Measurements from ENCODE around the gene OSBPL7.
A peak's percentile ranks its signal among the peaks of the same experiment; 100 is the strongest.

The OSBPL7 gene

DNA sequence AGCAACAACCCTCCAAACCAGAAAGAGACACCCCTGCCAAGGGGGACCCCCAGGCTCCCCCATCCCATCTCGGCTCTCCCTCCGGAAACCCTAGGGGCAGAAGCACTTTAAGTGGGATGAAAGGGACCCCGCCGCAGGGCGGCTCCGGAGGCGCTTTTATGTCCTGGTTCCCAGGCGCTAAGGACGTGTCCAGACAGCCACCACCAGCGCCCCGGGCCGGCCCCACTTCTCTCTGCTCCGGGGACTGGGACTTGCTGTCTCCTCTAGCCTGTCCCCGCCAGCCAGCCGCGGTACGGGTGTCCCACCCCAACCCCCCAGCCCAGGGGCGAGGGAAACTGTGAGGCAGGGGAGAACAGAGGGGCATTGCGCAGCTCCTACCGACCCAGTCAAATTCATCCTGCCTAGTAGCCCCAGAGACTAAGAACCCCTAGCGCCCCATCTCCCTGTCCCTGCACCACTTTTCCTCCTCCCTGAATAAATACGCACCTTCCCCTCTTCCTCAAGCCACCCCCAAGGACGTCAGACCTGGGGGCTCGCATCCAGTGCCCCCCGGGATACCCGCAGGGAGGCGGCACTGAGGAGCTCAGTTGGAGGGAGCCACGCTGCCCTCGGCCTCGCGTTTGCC, 25.2 kb upstream of the OSBPL7 start:
- Histone ChIP-seq H3K9me3 (ENCODE audit: low read length) (no peaks in the 10 kb centered on the region), H3K27ac (ENCODE audit: low read depth, low read length) (no peak overlapping the region), H3K9ac (ENCODE audit: low read length) (no peak overlapping the region), H3K27me3 (ENCODE audit: control insufficient read depth in 1 of 2, insufficient read depth in 2 of 2, low read length in 2 of 2) (peaks cover 22 to 69% of the 10 kb centered on the region in 2 donors), H3K36me3 (ENCODE audit: insufficient read depth, low read length) (no peaks in the 10 kb centered on the region), H3K4me3 (ENCODE audit: low read depth in 1 of 2, low read length in 2 of 2) (no peak overlapping the region), H3K4me1 (ENCODE audit: insufficient read depth, low read length) (peaks cover 2% of the 10 kb centered on the region)

DNA sequence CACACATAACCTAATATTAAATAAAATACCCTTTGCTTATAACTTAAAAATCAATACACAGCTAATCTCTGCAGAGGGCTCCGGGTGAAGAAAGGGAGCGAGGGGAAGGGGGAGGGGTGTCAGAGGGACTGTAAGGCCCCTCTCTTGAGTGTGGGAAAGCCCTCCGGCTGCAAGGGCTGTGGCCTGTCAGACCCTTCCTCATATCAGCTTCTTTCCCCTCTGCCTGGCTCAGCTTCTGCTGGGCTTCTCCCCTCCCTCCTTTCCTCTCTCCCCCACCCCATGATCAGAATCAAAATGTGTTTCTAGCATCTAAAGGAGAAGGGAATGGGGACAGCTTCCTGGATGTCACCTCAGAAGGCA, 24.1 kb upstream of the OSBPL7 start:
- Histone ChIP-seq H3K4me3 (ENCODE audit: low read depth in 1 of 2, low read length in 2 of 2) (no peak overlapping the region), H3K9ac (ENCODE audit: low read length) (no peak overlapping the region), H3K36me3 (ENCODE audit: insufficient read depth, low read length) (no peaks in the 10 kb centered on the region), H3K27me3 (ENCODE audit: control insufficient read depth in 1 of 2, insufficient read depth in 2 of 2, low read length in 2 of 2) (peaks cover 16 to 58% of the 10 kb centered on the region in 2 donors), H3K4me1 (ENCODE audit: insufficient read depth, low read length) (peaks cover 9% of the 10 kb centered on the region), H3K27ac (ENCODE audit: low read depth, low read length) (no peak overlapping the region), H3K9me3 (ENCODE audit: low read length) (no peaks in the 10 kb centered on the region)

DNA sequence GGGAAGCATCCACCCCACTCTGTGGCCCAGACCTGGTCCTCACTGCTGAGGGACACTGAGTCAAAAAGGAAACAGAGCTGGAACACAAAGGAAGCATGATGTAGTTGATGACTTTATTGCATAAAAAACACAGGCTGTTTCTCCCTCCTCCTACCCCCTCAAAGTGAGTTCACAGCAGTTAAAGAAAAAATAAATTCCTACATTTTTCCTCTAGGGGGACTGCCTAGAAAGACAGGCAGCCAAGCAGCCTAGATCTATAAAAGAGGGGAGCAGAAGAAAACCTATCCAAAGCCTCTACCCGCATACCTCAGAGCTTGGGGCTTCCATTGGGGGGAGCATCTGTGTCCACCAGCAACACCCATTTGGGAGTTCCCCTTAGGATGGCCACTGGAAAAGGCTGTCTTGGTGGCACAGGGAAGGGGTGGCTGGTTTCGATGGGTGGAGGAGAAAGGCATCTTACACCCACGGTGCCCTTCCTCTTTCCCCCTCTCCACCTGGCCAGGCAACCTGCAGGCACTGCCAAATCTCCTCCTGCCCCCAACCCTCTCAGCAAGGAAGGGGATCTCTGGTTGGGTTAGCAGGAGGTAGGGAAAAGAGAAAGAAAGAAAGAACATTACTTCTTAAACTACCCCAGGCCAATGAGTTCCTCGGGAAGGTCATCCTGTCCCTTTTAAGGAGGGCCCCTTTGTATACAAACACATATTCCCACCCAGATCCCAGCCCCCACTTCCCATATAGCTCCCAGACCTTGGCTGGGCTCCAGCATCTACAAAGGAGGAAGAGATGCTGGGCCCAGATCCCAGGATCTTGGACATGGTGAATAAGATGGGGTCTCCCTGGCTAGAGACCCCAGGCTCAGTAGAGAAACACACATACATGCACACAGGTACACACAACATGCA, 23.5 kb upstream of the OSBPL7 start:
- Histone ChIP-seq H3K9me3 (ENCODE audit: low read length) (no peaks in the 10 kb centered on the region), H3K27me3 (ENCODE audit: control insufficient read depth in 1 of 2, insufficient read depth in 2 of 2, low read length in 2 of 2) (peaks cover 16 to 52% of the 10 kb centered on the region in 2 donors), H3K36me3 (ENCODE audit: insufficient read depth, low read length) (no peaks in the 10 kb centered on the region), H3K9ac (ENCODE audit: low read length) (no peak overlapping the region), H3K4me1 (ENCODE audit: insufficient read depth, low read length) (peaks cover 15% of the 10 kb centered on the region), H3K4me3 (ENCODE audit: low read depth in 1 of 2, low read length in 2 of 2) (no peak overlapping the region), H3K27ac (ENCODE audit: low read depth, low read length) (no peak overlapping the region)

GRCh38 chr17:47844227-47844626, 22.6 kb upstream of the OSBPL7 start:
- H3K27me3 ChIP-seq (ENCODE audit: control insufficient read depth in 1 of 2, insufficient read depth in 2 of 2, low read length in 2 of 2) = peaks cover 16 to 45% of the 10 kb centered on the region in 2 donors
- H3K9ac ChIP-seq (ENCODE audit: low read length) = no peak overlapping the region
- no peaks in the 10 kb centered on the region for H3K36me3 ChIP-seq (ENCODE audit: insufficient read depth, low read length)
- peaks cover 21% of the 10 kb centered on the region for H3K4me1 ChIP-seq (ENCODE audit: insufficient read depth, low read length)
- no peak overlapping the region for H3K4me3 ChIP-seq (ENCODE audit: low read depth in 1 of 2, low read length in 2 of 2)
- no peaks in the 10 kb centered on the region for H3K9me3 ChIP-seq (ENCODE audit: low read length)
- no peak overlapping the region for H3K27ac ChIP-seq (ENCODE audit: low read depth, low read length)

DNA sequence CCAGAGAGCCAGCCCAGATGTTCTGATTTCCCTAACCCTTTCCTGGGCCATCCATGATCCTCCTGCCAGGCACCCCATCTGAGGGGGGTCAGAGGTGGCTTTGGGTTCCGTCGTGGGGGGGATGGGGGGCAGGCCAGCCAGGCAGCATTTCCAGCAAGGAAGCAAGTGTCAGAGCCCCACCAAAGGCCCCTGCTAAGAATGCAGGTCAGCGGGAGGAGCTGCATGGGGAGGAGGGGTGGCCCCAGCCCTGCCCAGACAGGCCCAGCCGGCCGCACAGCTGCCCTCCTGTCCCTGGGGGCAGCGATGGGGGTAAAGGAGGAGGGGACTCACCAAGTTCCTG, 21.8 kb upstream of the OSBPL7 start:
- no peak overlapping the region for H3K9ac ChIP-seq (ENCODE audit: low read length)

GRCh38 chr17:47841488-47842291, 20.1 kb upstream of the OSBPL7 start:
- Histone ChIP-seq H3K27ac (ENCODE audit: low read depth, low read length) (peak overlapping the region; percentile 82), H3K9ac (ENCODE audit: low read length) (peak overlapping the region; percentile 49), H3K27me3 (ENCODE audit: control insufficient read depth in 1 of 2, insufficient read depth in 2 of 2, low read length in 2 of 2) (peaks cover 11 to 20% of the 10 kb centered on the region in 2 donors), H3K4me3 (ENCODE audit: low read depth in 1 of 2, low read length in 2 of 2) (peak overlapping the region; percentile 59 to 89), H3K9me3 (ENCODE audit: low read length) (no peaks in the 10 kb centered on the region), H3K36me3 (ENCODE audit: insufficient read depth, low read length) (peaks cover 10% of the 10 kb centered on the region), H3K4me1 (ENCODE audit: insufficient read depth, low read length) (peaks cover 21% of the 10 kb centered on the region)

More for the DNA sequence above, 21.8 kb upstream of the OSBPL7 start:
- Histone ChIP-seq H3K9me3 (ENCODE audit: low read length) (no peaks in the 10 kb centered on the region), H3K27ac (ENCODE audit: low read depth, low read length) (no peak overlapping the region), H3K4me3 (ENCODE audit: low read depth in 1 of 2, low read length in 2 of 2) (no peak overlapping the region), H3K4me1 (ENCODE audit: insufficient read depth, low read length) (peaks cover 21% of the 10 kb centered on the region), H3K36me3 (ENCODE audit: insufficient read depth, low read length) (peaks cover 5% of the 10 kb centered on the region), H3K27me3 (ENCODE audit: control insufficient read depth in 1 of 2, insufficient read depth in 2 of 2, low read length in 2 of 2) (peaks cover 16 to 37% of the 10 kb centered on the region in 2 donors)

DNA sequence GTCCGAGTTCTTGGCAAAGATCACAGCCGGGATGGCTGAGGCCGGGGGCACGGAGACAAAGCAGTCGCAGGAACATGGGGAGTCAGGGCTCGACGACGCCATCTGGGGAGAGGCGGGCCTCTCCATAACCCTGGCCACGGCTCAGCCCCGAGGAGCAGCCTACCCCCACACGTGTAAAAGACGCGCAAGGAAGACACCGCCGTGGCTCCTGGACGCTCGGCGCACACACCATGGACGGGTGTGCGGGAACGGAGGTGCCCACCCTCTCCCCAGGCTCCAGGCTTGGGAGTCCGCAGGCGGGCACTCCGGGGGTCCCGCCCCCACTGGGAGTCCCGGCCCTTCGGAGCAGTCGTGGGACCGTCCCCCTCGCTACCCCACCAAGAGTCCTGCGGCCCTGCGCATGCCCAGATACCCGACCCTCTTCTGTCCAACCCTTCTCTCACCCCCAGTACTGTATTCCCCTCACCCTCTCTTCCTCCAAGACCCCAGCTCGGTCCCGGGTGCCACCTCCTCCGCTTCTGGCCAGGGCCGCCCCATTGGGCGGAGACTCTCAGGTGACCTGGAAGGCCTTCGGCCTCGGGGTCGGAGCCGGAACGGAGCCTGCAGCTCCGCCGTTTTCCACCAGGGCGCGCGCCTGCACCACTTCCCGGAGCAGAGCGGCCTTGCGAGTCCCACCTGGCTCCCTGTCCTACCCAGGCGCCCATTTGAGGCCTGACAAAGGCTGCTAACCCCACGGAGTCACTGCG, 19.3 kb upstream of the OSBPL7 start, which contains the start of gene SCRN2:
Gene SCRN2 (minus strand): TSS at position 532 of the 746 bp plus-strand sequence. CDS start 430 bp downstream, at position 102.
- Histone ChIP-seq H3K4me1 (ENCODE audit: insufficient read depth, low read length) (peaks cover 21% of the 10 kb centered on the region), H3K9me3 (ENCODE audit: low read length) (no peaks in the 10 kb centered on the region), H3K27me3 (ENCODE audit: control insufficient read depth in 1 of 2, insufficient read depth in 2 of 2, low read length in 2 of 2) (peaks cover 4 to 13% of the 10 kb centered on the region in 2 donors), H3K27ac (ENCODE audit: low read depth, low read length) (peak within 1 kb of the TSS; percentile 82), H3K9ac (ENCODE audit: low read length) (peak within 1 kb of the TSS; percentile 49), H3K36me3 (ENCODE audit: insufficient read depth, low read length) (peaks cover 14% of the 10 kb centered on the region), H3K4me3 (ENCODE audit: low read depth in 1 of 2, low read length in 2 of 2) (peak within 1 kb of the TSS; percentile 59 to 89)

DNA sequence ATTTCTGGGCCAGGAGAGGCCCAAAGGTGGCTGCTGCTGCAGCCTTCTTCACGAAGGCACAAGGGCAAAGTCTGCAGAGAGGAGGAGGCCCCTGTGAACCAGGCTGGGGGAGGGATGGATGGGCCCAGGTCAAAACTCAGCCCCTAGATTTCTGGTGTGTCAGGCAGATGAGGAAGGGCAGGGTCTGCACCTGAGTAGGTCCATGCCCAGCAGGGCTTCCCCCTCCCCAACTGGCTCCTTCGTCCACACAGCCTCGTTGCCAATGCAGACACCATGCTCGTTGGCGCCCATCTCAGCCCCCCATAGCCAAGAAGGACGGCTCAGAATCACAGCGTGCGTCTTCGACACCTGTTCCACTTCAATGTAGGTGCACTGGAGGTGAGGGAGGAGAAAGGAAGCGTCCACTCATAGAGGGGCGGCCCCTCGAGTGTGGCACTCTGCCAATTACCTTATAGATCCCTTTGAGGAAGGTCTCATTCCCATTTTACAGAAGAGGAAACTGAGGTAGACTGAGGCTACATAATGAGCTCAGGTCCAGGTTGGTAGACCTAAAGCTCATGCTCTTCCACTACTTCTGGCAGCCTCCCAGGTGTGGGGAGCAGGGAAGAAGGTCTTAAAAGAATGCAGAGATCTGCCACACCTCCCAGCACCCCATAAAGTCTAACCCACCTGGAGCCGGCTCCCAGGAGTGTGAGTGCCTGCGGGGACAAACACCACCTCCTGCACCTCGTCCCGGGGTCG, 18.6 kb upstream of the OSBPL7 start:
- H3K4me1 ChIP-seq (ENCODE audit: insufficient read depth, low read length) = peaks cover 21% of the 10 kb centered on the region
- peaks cover 18% of the 10 kb centered on the region for H3K36me3 ChIP-seq (ENCODE audit: insufficient read depth, low read length)
- H3K27me3 ChIP-seq (ENCODE audit: control insufficient read depth in 1 of 2, insufficient read depth in 2 of 2, low read length in 2 of 2) = peaks cover 0 to 6% of the 10 kb centered on the region in 2 donors
- H3K9me3 ChIP-seq (ENCODE audit: low read length) = no peaks in the 10 kb centered on the region
- peak overlapping the region; percentile 49 for H3K9ac ChIP-seq (ENCODE audit: low read length)
- peak overlapping the region; percentile 59 to 89 for H3K4me3 ChIP-seq (ENCODE audit: low read depth in 1 of 2, low read length in 2 of 2)
- H3K27ac ChIP-seq (ENCODE audit: low read depth, low read length) = peak overlapping the region; percentile 82

DNA sequence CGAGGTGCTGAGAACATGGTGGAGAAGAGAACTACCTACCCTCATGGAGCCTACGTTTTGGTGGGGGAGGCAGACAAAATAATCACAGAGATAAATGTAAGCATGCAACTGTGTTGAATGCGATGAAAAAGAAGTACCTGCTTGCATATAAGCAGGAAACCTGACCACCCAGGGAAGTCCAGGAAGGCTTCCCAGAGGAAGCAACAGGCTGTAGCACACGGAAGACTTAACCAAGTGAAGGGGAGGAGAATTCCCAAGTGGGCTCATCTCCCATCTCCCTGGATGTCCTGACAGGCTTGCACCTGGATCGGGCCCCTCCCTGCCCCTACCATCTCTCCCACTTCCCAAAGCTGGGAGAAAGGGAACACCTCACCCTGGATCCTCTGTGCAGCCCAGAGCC, 17.5 kb upstream of the OSBPL7 start:
- H3K4me1 ChIP-seq (ENCODE audit: insufficient read depth, low read length) = peaks cover 21% of the 10 kb centered on the region
- H3K4me3 ChIP-seq (ENCODE audit: low read depth in 1 of 2, low read length in 2 of 2) = no peak overlapping the region
- H3K9ac ChIP-seq (ENCODE audit: low read length) = no peak overlapping the region
- peaks cover 18% of the 10 kb centered on the region for H3K36me3 ChIP-seq (ENCODE audit: insufficient read depth, low read length)
- no peaks in the 10 kb centered on the region for H3K27me3 ChIP-seq (ENCODE audit: control insufficient read depth in 1 of 2, insufficient read depth in 2 of 2, low read length in 2 of 2)
- H3K9me3 ChIP-seq (ENCODE audit: low read length) = no peaks in the 10 kb centered on the region
- H3K27ac ChIP-seq (ENCODE audit: low read depth, low read length) = no peak overlapping the region

DNA sequence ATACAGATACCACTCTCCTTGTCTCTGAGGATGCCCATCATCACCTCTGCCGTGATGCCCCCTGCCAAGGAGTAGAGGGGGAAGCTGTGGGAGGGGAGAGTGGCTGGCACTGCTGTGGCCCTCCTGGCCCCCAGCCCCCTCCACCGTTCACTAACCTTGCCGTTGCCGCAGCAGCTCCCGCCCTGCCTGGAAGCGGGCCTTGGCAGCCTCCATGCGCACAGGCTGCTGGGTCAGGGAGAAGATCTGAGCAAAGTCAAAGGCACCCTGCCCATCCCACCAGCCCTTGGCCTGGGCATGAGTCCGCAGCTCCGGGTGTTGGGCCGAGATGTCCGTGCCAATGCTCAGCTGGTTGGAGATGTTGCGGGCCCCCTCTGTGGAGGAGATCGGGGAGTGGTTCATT, 17.0 kb upstream of the OSBPL7 start:
- Histone ChIP-seq H3K9ac (ENCODE audit: low read length) (no peak overlapping the region), H3K4me3 (ENCODE audit: low read depth in 1 of 2, low read length in 2 of 2) (no peak overlapping the region), H3K27ac (ENCODE audit: low read depth, low read length) (no peak overlapping the region), H3K36me3 (ENCODE audit: insufficient read depth, low read length) (peaks cover 18% of the 10 kb centered on the region), H3K4me1 (ENCODE audit: insufficient read depth, low read length) (peaks cover 21% of the 10 kb centered on the region), H3K27me3 (ENCODE audit: control insufficient read depth in 1 of 2, insufficient read depth in 2 of 2, low read length in 2 of 2) (no peaks in the 10 kb centered on the region), H3K9me3 (ENCODE audit: low read length) (no peaks in the 10 kb centered on the region)
